Measurements from ENCODE around the gene DOCK4.

The DOCK4 gene

DNA sequence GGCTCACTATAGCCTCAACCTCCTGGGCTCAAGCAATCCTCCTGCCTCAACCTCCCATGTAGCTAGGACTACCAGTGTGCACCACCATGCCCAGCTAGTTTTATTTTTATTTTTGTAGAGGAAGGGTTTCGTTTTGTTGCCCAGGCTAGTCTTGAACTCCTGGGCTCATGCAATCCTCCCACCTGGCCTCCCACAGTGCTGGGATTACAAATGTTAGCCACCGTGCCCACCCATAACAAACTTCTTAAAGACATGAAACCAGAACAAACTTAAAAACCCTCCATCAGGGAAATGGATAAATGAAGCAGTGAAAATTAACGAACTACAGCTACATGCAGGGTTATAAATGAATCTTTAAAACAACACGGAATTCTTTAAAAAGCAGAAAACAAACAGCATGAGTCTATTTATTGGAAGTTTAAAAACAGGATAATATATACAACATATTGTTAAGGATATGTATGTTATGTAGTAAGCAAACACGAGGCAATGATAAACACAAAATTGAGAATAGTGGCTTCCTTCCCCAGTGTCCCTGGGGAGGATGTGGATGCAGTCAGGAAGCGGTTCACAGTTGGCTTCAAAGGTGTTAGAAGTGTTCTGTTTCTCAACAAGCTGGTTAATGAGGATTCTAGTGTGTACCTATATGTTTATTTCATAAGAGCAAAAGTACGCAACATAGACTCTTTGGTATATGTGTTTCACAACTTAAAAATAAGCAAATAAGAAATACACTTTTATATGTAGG, 515.7 kb downstream of the DOCK4 start:
- no peak for DNase-seq

GRCh38 chr7:111685349-111685748, 520.9 kb downstream of the DOCK4 start:
- no peak for DNase-seq

DNA sequence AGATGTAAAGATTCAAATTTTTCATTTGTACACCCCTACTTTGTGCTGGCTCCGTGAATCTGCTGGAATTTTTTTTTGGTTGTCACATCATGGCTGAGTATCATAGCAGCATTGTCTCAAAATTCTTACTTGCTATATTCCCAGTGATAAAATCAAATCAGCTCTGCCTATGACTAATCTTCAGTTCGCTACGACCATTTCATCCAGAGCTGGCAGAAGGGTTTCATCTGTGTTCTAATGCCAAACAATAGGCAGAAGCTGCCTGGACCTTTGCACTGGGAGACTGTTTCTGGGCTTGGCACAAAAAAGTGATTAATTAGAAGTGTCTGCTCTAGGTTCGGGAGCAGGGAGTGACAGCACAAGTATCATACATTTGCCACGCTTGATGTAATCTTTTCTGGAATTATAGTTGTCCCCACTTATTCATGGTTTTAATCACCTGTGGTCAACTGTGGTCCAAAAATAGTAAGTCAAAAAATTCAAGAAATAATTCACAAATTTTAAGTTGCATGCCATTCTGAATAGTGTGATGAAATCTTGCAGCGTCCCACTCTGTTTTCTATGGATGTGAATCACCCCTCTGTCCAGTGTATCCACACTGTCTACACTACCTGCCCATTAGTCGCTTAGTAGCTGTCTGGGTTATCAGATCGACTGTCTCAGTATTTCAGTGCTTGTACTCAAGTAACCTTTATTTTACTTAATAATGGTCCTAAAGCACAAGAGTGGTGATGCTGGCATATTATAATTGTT, 523.4 kb downstream of the DOCK4 start:
- DNase-seq, result no peak

GRCh38 chr7:111681242-111681641, 525.0 kb downstream of the DOCK4 start:
- DNase-seq, result no peak

DNA sequence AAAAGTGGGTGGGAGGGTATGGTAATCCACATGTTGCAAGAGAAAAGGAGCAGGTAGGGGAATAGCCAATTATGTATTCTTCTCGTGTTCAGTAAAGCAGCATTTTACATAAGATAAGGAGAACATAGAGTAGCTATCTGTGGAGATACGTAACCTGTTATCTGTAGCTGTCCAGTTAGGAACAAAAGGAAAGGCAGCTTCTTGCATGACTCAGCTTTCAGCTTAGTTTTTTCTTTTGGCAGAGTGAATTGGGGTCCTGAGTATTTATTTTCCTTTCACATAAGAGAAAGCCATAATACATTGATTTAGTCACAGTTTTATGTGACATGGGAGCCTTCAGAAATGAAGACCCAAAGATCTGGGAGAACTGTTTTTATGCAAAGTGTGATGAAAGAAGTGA, 527.2 kb downstream of the DOCK4 start:
- DNase-seq, result no peak

DNA sequence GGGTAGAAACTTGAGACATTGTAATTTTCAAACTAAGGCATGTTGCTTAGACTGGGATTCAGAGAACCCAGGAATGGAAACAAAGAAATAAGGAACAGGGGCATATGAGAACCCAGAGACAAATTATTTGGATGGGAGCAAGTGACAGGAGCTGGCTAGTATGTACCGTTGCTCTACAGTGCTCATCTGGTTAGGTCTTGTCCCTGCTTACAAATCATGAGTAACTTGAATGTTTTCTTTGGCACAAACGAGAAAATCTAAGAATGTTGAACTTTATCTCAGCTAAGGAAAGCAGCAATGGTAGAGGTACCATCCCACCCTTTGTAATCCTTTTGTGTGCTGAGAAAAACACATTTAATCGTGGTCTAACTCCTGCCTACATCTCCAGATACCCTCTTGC, 527.9 kb downstream of the DOCK4 start:
- DNase-seq, result no peak

DNA sequence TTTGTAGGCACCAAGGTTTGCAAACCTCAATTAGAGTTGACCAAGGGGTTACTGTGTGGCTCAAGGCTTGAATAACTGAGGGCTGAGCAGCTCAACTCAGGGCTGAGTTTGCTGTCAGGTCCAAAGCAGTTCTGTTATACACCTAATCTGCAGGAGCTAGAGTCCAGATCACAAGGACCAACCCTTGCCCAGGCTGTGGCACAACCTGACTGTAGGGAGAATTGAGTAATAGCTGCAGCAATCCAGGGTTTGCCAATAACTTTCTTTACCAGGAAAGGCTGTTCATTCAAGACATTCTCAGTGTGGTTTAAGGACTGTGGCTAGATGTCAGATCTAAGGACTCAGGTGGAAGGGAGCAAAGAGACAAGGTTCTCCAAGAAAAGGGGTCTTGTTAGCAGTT, 528.4 kb downstream of the DOCK4 start:
- DNase-seq, result no peak

DNA sequence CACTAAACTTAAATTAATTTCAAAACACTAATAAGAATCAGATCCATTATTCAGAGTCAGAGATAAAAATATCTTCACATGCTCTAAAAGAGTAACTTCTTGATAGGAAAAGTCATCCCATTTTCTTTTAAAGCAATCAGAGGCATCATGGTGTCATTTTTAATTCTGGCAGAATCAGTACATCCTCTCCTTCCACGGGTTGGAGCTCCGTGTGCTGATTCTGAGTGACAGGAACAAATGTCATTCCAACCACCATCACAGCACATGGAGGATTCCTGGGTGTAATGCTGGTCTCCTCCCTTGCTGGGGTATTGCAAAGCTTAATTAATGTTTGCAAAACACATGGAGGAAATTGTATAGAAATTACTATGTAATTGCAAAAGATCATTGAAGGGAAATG, 529.4 kb downstream of the DOCK4 start:
- DNase-seq, result no peak
